IMR-90 (cell line): ENCODE measurements around the gene USP9X. TPM values are rescaled to one million over a fixed set of nuclear protein-coding genes. Genes with fewer than 3 reads are reported as not detected.

Source experiments
- ATAC-seq: fragments of 200-7000 bp; cut with Tn5 transposase; 2 replicates; pipeline ENCODE4 v1.9.1; 2020; ENCODE audit warnings: low read depth, mild to moderate bottlenecking, moderate library complexity
- BruUV-seq: library from RNA; stranded (reverse); fragments of 400-500 nt; replicated peaks from 2 replicates; lab custom pipeline; 2021; lab: Mats Ljungman, UMichigan
- CTCF ChIA-PET: fragments of 300-600 bp; formaldehyde crosslinking; extraction: SDS; loops from one replicate; lab custom pipeline; 2021; ENCODE audit warnings: antibody characterized with exemption; lab: Yijun Ruan, JAX
- POLR2A ChIA-PET: fragments of 300-600 bp; sonication (Branson Sonifier 250); formaldehyde crosslinking; loops from one replicate; lab custom pipeline; 2022; ENCODE audit warnings: antibody characterized with exemption; ENCODE audit not compliant: unreplicated experiment; lab: Charles Lee
- DNase-seq: peaks from one replicate; pipeline ENCODE4 v3.0.0; 2013
- H2AFZ ChIP-seq: replicated peaks from 2 replicates; pipeline ENCODE3; 2013; ENCODE audit warnings: low read length, mild to moderate bottlenecking; ENCODE audit not compliant: poor library complexity
- H2AK5ac ChIP-seq: 2 replicates; pipeline ENCODE4 v1.6.1; 2013; ENCODE audit warnings: low read depth, low read length, inconsistent platforms
- H2AK9ac ChIP-seq: replicated peaks from 2 replicates; pipeline ENCODE3; 2013; ENCODE audit warnings: mild to moderate bottlenecking, low read depth, low read length, moderate library complexity; ENCODE audit not compliant: poor library complexity
- H2BK120ac ChIP-seq: 2 replicates; pipeline ENCODE4 v1.6.1; 2013; ENCODE audit warnings: low read depth, low read length, inconsistent platforms
- H2BK15ac ChIP-seq: 3 replicates; pipeline ENCODE4 v1.6.1; 2013; ENCODE audit warnings: low read depth, low read length, inconsistent platforms
- H2BK20ac ChIP-seq: 2 replicates; pipeline ENCODE4 v1.6.1; 2013; ENCODE audit warnings: low read depth, mild to moderate bottlenecking, inconsistent platforms, low read length, moderate library complexity
- H2BK5ac ChIP-seq: 2 replicates; pipeline ENCODE4 v1.6.1; 2013; ENCODE audit warnings: mild to moderate bottlenecking, low read depth, low read length, inconsistent platforms; ENCODE audit not compliant: poor library complexity, severe bottlenecking
- H3K14ac ChIP-seq: replicated peaks from 2 replicates; pipeline ENCODE4 v1.6.1; 2013; ENCODE audit warnings: low read depth, low read length, inconsistent platforms
- H3K18ac ChIP-seq: 2 replicates; pipeline ENCODE4 v1.6.1; 2013; ENCODE audit warnings: low read depth, low read length, control low read depth
- H3K23ac ChIP-seq: 2 replicates; pipeline ENCODE4 v1.6.1; 2013; ENCODE audit warnings: low read depth, low read length, inconsistent platforms
- H3K27ac ChIP-seq: 2 replicates; pipeline ENCODE4 v1.5.1; 2013; ENCODE audit warnings: mild to moderate bottlenecking, control low read depth, low read length; ENCODE audit not compliant: insufficient read depth
- H3K27me3 ChIP-seq: 2 replicates; pipeline ENCODE4 v1.6.1; 2013; ENCODE audit warnings: low read length; ENCODE audit not compliant: control insufficient read depth, insufficient read depth
- H3K36me3 ChIP-seq: 2 replicates; pipeline ENCODE4 v1.6.1; 2013; ENCODE audit warnings: low read length, mixed read lengths; ENCODE audit not compliant: control insufficient read depth, insufficient read depth
- H3K4ac ChIP-seq: 2 replicates; pipeline ENCODE4 v1.6.1; 2013; ENCODE audit warnings: low read depth, low read length, inconsistent platforms
- H3K4me1 ChIP-seq: 2 replicates; pipeline ENCODE4 v1.6.1; 2013; ENCODE audit warnings: low read length, mixed read lengths; ENCODE audit not compliant: control insufficient read depth, insufficient read depth
- H3K4me2 ChIP-seq: 2 replicates; pipeline ENCODE4 v1.6.1; 2013; ENCODE audit warnings: low read depth, mild to moderate bottlenecking, control low read depth, low read length, moderate library complexity
- H3K4me3 ChIP-seq: 2 replicates; pipeline ENCODE4 v1.5.1; 2013; ENCODE audit warnings: low read depth, mild to moderate bottlenecking, control low read depth, low read length, moderate library complexity; ENCODE audit not compliant: insufficient read depth
- H3K56ac ChIP-seq: 2 replicates; pipeline ENCODE4 v1.6.1; 2013; ENCODE audit warnings: low read length, inconsistent platforms; ENCODE audit not compliant: insufficient read depth; ENCODE audit errors: extremely low read depth
- H3K79me1 ChIP-seq, 2 experiments: 2 replicates each; pipeline ENCODE4 v1.6.1; 2013; ENCODE audit warnings: low read length in 2 of 2, inconsistent platforms in 1 of 2, low read depth in 1 of 2
- H3K9ac ChIP-seq: 2 replicates; pipeline ENCODE4 v1.6.1; 2013; ENCODE audit warnings: low read depth, low read length, control low read depth
- H3K9me1 ChIP-seq: 2 replicates; pipeline ENCODE4 v1.6.1; 2013; ENCODE audit warnings: low read length, inconsistent platforms; ENCODE audit not compliant: insufficient read depth
- H3K9me3 ChIP-seq: 2 replicates; pipeline ENCODE4 v1.6.1; 2013; ENCODE audit warnings: low read length; ENCODE audit not compliant: control insufficient read depth, insufficient read depth
- H4K20me1 ChIP-seq: 2 replicates; pipeline ENCODE4 v1.6.1; 2013; ENCODE audit warnings: low read length, inconsistent platforms; ENCODE audit not compliant: insufficient read depth
- H4K5ac ChIP-seq: 2 replicates; pipeline ENCODE4 v1.6.1; 2013; ENCODE audit warnings: mild to moderate bottlenecking, low read depth, low read length, control low read depth
- H4K8ac ChIP-seq, 2 experiments: 2 replicates each; pipeline ENCODE4 v1.6.1; 2013; ENCODE audit warnings: low read depth in 2 of 2, low read length in 2 of 2, control low read depth in 1 of 2, inconsistent platforms in 1 of 2
- H4K91ac ChIP-seq: 2 replicates; pipeline ENCODE4 v1.6.1; 2013; ENCODE audit warnings: low read depth, low read length, inconsistent platforms; ENCODE audit not compliant: insufficient read depth
- CEBPB ChIP-seq: IDR thresholded peaks from 2 replicates; pipeline ENCODE4 v1.6.1; 2012; ENCODE audit warnings: low read depth, low read length, improper control_type of control experiment
- CTCF ChIP-seq: conservative IDR thresholded peaks from 2 replicates; pipeline ENCODE4 v1.5.1; 2012; ENCODE audit warnings: mild to moderate bottlenecking, low read depth, low read length, improper control_type of control experiment
- RAD21 ChIP-seq: IDR thresholded peaks from 2 replicates; pipeline ENCODE4 v1.6.1; 2012; ENCODE audit warnings: low read length, improper control_type of control experiment
- RCOR1 ChIP-seq: IDR thresholded peaks from 2 replicates; pipeline ENCODE4 v1.6.1; 2012; ENCODE audit warnings: mild to moderate bottlenecking, low read length, improper control_type of control experiment; ENCODE audit not compliant: insufficient replicate concordance
- RFX5 ChIP-seq: IDR thresholded peaks from 2 replicates; pipeline ENCODE4 v1.8.0; 2012; ENCODE audit warnings: low read depth, mild to moderate bottlenecking, low read length, moderate library complexity
- SMC3 ChIP-seq: fragments of 150-350 bp; IDR thresholded peaks from 2 replicates; pipeline ENCODE4 v1.6.1; 2016; ENCODE audit warnings: low read depth, mild to moderate bottlenecking, antibody characterized with exemption, low read length, moderate library complexity
- WGBS, 2 experiments: methylation state at CpG; one replicate each; pipeline versions ENCODE4 v1.1.5 to v1.1.7; 2013; ENCODE audit warnings: missing lambda C conversion rate in 2 of 2; ENCODE audit not compliant: insufficient read length in 1 of 2; ENCODE audit errors: extremely low coverage in 2 of 2; 5-methylcytosine and 5-hydroxymethylcytosine counted together
- dilution Hi-C: fragments of 300-500 bp; cut with HindIII; formaldehyde crosslinking; loops from one replicate; pipeline ENCODE4 v1.14.3; 2018; ENCODE audit warnings: low sequenced_read_pairs; ENCODE audit not compliant: unreplicated experiment
- in situ Hi-C: fragments of 300-500 bp; cut with MboI; formaldehyde crosslinking; loops from 3 replicates; pipeline ENCODE4 v1.14.3; 2019; ENCODE audit warnings: low sequenced_read_pairs, inconsistent platforms, mixed read lengths
- intact Hi-C: fragments of 100-400 bp; cut with micrococcal nuclease; formaldehyde crosslinking; loops from 2 replicates; pipeline ENCODE4 v1.10.0; 2022
- polyA plus RNA-seq, 3 experiments: library from polyadenylated mRNA; depleted of rRNA; stranded (reverse); fragments of >200 nt; gene quantifications; 2 replicates each; pipeline ENCODE4 v1.2.3, GENCODE V29; 2012; ENCODE audit warnings: low replicate concordance in 1 of 3
- total RNA-seq: library from RNA; depleted of rRNA; stranded (reverse); fragments of >200 nt; gene quantifications from 2 replicates; pipeline ENCODE4 v1.2.3, GENCODE V29; 2012

Gene USP9X
- total and polyA plus RNA-seq, 2 of the 4 experiments (the other 2 are of a cell fraction) = 17.5 to 104 TPM

- Histone ChIP-seq H3K23ac (no peak overlapping the region), H3K4me1 (no peaks in the 10 kb centered on the region), H3K36me3 (peaks cover 18% of the 10 kb centered on the region), H3K79me1 (peaks cover 5 to 14% of the 10 kb centered on the region in 2 experiments), H2AFZ (no peak overlapping the region), H4K5ac (no peak overlapping the region), H3K27ac (no peak overlapping the region), H4K8ac (no peak overlapping the region), H2BK120ac (no peak overlapping the region), H3K4me2 (no peak overlapping the region), H3K27me3 (no peaks in the 10 kb centered on the region), H4K20me1 (peaks cover 6% of the 10 kb centered on the region; the same call in 1 of the 2 replicates), H2AK9ac (no peak overlapping the region), H3K56ac (no peak overlapping the region), H3K14ac (no peak overlapping the region), H2BK20ac (no peak overlapping the region), H3K4ac (no peak overlapping the region), H3K9ac (no peak overlapping the region), H3K9me1 (0 out of 2 replicates have a peak, but pooled peaks cover 3% of the 10 kb centered on the region), H4K91ac (no peak overlapping the region), H2BK15ac (no peak overlapping the region), H3K4me3 (no peak overlapping the region), H2AK5ac (no peak overlapping the region), H2BK5ac (no peak overlapping the region), H3K18ac (no peak overlapping the region), H3K9me3 (no peaks in the 10 kb centered on the region)
- no CpG with 5 or more reads among the region's 1 CpG for WGBS, 2 experiments
- in situ Hi-C loops = no loop called here
- intact Hi-C loops = no loop called here
- TF ChIP-seq CTCF = no peak
- TF ChIP-seq RFX5 = no peak
- no peak for TF ChIP-seq RCOR1
- TF ChIP-seq RAD21 = no peak
- TF ChIP-seq CEBPB = no peak
- TF ChIP-seq SMC3 = no peak
- ChIA-PET CTCF (interaction anchor here (1.5 kb wide), 1 partner anchor 9 kb away, joined by 9 read pairs; no protein-coding TSS in a partner anchor), POLR2A (no interaction called here)
- dilution Hi-C loops = no loop called here
- DNase-seq = no peak
- no TSS peak for BruUV-seq
- ATAC-seq = no peak
Observed at GRCh38 chrX:41189156-41189555, 103.9 kb downstream of the USP9X start.
